Measurements from ENCODE around the gene RTKN. TPM values are rescaled to one million over a fixed set of nuclear protein-coding genes. Genes with fewer than 3 reads are reported as not detected.
A peak's percentile ranks its signal among the peaks of the same experiment; 100 is the strongest.
"Not testable (repeated sequence)": the region's sequence is repeated elsewhere in the genome, so short reads cannot be mapped to it uniquely, and the experiment has no call there.

The RTKN gene, protein sequence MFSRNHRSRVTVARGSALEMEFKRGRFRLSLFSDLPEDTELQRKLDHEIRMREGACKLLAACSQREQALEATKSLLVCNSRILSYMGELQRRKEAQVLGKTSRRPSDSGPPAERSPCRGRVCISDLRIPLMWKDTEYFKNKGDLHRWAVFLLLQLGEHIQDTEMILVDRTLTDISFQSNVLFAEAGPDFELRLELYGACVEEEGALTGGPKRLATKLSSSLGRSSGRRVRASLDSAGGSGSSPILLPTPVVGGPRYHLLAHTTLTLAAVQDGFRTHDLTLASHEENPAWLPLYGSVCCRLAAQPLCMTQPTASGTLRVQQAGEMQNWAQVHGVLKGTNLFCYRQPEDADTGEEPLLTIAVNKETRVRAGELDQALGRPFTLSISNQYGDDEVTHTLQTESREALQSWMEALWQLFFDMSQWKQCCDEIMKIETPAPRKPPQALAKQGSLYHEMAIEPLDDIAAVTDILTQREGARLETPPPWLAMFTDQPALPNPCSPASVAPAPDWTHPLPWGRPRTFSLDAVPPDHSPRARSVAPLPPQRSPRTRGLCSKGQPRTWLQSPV
- total RNA-seq = 46.1 TPM
- polyA plus RNA-seq (ENCODE audit: insufficient read depth in 1 of 8, insufficient read length in 8 of 8, low replicate concordance in 1 of 8) = 10 to 100 TPM; 35.4 to 58.5 (median 49.4) TPM
- long read RNA-seq, donor 1, partial matches to known transcripts = 0 of 3 reads
- long read RNA-seq, donor 1, other reads (novel, unspliced or antisense) = 0 of 3 reads
- long read RNA-seq, donor 2, partial matches to known transcripts = 0 of 1 reads
- long read RNA-seq, donor 2, other reads (novel, unspliced or antisense) = 0 of 1 reads
- long read RNA-seq, donor 3, partial matches to known transcripts = 8 of 15 reads
- long read RNA-seq, donor 3, other reads (novel, unspliced or antisense) = 0 of 15 reads
- long read RNA-seq, donor 4, partial matches to known transcripts = 0 of 5 reads
- long read RNA-seq, donor 4, other reads (novel, unspliced or antisense) = 0 of 5 reads
- long read RNA-seq, donor 5, transcript RTKN-201 (12 exons, 2,220 nt) = major isoform, 7 of 24 reads
- long read RNA-seq, donor 5, partial matches to known transcripts = 11 of 24 reads
- long read RNA-seq, donor 5, other reads (novel, unspliced or antisense) = 0 of 24 reads
- long read RNA-seq, donor 6, transcript RTKN-202 (12 exons, 2,142 nt) = major isoform, 7 of 24 reads
- long read RNA-seq, donor 6, transcript RTKN-210 (3 exons, 853 nt) = minor isoform, 5 of 24 reads
- long read RNA-seq, donor 6, partial matches to known transcripts = 5 of 24 reads
- long read RNA-seq, donor 6, other reads (novel, unspliced or antisense) = 0 of 24 reads
- long read RNA-seq, donor 7, partial matches to known transcripts = 0 of 12 reads
- long read RNA-seq, donor 7, other reads (novel, unspliced or antisense) = 0 of 12 reads
- long read RNA-seq, donor 8, partial matches to known transcripts = 0 of 6 reads
- long read RNA-seq, donor 8, other reads (novel, unspliced or antisense) = 0 of 6 reads
- long read RNA-seq, donor 9, partial matches to known transcripts = 0 of 5 reads
- long read RNA-seq, donor 9, other reads (novel, unspliced or antisense) = 0 of 5 reads
- long read RNA-seq, donor 10, partial matches to known transcripts = 0 of 4 reads
- long read RNA-seq, donor 10, other reads (novel, unspliced or antisense) = 0 of 4 reads
- long read RNA-seq, donor 11, partial matches to known transcripts = 0 of 7 reads
- long read RNA-seq, donor 11, other reads (novel, unspliced or antisense) = 0 of 7 reads

DNA sequence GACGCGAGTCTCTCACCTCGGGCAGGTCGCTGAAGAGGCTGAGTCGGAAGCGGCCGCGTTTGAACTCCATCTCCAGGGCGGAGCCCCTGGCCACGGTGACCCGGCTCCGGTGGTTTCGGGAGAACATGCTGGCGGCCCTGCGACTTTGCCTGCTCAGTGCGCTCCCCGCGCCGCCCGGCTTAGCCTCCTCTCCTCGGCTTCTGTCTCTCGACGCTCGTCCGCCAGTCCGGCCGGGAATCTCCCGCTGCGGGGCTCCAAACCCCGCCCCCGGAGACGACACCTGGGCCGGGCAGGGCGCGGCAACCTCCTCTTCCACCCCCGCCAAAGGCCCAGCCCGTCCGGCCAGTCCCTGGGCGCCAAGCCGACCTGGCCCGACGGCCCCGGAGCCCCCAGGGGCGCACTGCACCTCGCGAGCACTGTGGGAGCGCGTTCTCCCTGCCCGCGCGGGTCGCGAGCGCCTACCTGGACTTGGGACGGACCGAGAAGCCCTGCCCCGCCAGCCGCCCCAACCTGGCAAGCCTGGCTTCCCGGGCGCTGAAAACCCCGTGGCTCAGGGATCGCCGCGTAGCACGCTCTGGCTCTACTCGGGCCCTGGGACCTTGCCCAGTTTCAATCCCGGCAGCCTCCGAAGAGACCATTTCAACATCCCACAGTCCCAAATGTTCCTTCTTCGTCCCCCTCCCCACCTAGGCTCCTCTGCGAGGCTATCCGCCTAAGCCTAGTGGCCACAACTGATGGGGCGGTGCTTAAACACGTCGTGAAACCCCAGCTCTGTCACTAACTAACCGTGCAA lies at the start of gene RTKN:
RTKN (minus strand) TSS at position 248 of the 793 bp plus-strand sequence; CDS start at position 127, 121 bp downstream.
- Histone ChIP-seq H3K27ac (ENCODE audit: low read length) (peak within 1 kb of the TSS; percentile 99), H3K36me3 (ENCODE audit: control insufficient read depth, insufficient read depth, low read length) (peaks cover 5% of the 10 kb centered on the region), H3K4me1 (ENCODE audit: control insufficient read depth, insufficient read depth, low read length) (peaks cover 55% of the 10 kb centered on the region), H3K4me3 (ENCODE audit: low read length) (peak within 1 kb of the TSS; percentile 65), H3K9me3 (replicated peaks; ENCODE audit: control insufficient read depth, low read depth, low read length) (no peaks in the 10 kb centered on the region), H3K27me3 (ENCODE audit: control insufficient read depth, insufficient read depth, low read length) (peaks cover 2% of the 10 kb centered on the region)
- WGBS (ENCODE audit: insufficient coverage) = 5% methylated on average over 74 of the region's 75 CpGs
- DNase-seq = peak; percentile 61

- Histone ChIP-seq H3K4me1 (ENCODE audit: control insufficient read depth, insufficient read depth, low read length) (no peaks in the 10 kb centered on the region), H3K36me3 (ENCODE audit: control insufficient read depth, insufficient read depth, low read length) (peaks cover 68% of the 10 kb centered on the region), H3K4me3 (ENCODE audit: low read length) (no peak overlapping the region), H3K9me3 (replicated peaks; ENCODE audit: control insufficient read depth, low read depth, low read length) (no peaks in the 10 kb centered on the region), H3K27ac (ENCODE audit: low read length) (no peak overlapping the region), H3K27me3 (ENCODE audit: control insufficient read depth, insufficient read depth, low read length) (no peaks in the 10 kb centered on the region)
- 93% methylated on average over 3 of the region's 9 CpGs for WGBS (ENCODE audit: insufficient coverage)
- DNase-seq = no peak
Observed at GRCh38 chr2:74489906-74490305, 48.2 kb upstream of the RTKN start.

DNA sequence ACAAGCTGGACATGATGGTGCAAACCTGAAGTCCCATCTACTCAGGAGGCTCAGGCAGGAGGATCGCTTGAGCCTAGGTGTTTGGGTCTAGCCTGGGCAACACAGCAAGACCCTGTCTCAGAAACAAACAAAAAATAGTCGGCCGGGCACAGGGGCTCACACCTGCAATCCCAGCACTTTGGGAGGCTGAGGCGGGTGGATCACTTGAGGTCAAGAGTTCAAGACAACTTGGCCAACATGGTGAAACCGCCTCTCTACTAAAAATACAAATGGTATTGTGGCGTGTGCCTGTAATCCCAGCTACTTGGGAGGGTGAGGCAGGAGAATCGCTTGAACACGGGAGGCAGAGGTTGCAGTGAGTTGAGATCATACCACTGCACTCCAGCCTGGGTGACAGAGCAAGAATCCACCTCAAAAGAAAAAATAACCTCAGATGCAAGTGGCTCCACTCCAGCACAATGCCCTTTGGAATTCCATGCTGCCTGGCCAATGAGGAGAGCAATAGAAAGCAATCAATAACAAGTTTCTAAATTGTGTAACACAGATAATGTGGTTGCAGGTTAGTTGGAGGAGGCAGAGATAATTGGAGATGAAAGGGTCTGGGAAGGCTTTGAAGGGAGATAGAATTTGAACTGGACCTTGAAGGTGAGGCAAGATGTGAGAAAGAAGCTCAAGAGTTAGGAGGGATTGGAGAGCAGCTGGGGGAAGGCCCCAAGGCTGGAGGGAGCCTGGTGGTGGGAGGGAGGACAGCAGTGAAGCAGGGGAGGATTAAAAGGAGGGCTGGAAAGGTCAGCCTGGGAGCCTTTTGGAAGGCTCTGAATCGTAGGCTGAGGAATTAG lies 47.1 kb upstream of the RTKN start:
- H3K36me3 ChIP-seq (ENCODE audit: control insufficient read depth, insufficient read depth, low read length) = peaks cover 62% of the 10 kb centered on the region
- WGBS (ENCODE audit: insufficient coverage) = 85% methylated on average over 2 of the region's 9 CpGs
- H3K27me3 ChIP-seq (ENCODE audit: control insufficient read depth, insufficient read depth, low read length) = no peaks in the 10 kb centered on the region
- no peak for DNase-seq
- H3K27ac ChIP-seq (ENCODE audit: low read length) = no peak overlapping the region
- peaks cover 2% of the 10 kb centered on the region for H3K4me1 ChIP-seq (ENCODE audit: control insufficient read depth, insufficient read depth, low read length)
- H3K9me3 ChIP-seq (replicated peaks; ENCODE audit: control insufficient read depth, low read depth, low read length) = no peaks in the 10 kb centered on the region
- H3K4me3 ChIP-seq (ENCODE audit: low read length) = no peak overlapping the region

DNA sequence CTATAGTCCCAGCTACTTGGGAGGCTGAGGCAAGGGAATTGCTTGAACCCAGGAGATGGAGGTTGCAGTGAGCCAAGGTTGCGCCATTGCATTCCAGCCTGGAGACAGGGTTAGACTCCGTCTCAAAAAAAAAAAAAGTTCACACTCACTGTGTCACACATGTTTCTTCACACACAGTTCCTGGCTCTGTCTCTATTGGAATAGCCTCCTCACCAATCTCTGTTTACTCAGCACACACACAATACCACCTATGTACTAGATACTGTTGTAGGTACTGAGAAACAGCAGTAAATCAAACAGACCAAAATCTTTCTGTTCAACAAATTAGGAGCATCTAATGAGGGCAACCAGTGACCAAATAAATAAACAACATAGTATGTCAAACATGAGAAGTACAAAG lies 44.4 kb upstream of the RTKN start:
- Histone ChIP-seq H3K9me3 (replicated peaks; ENCODE audit: control insufficient read depth, low read depth, low read length) (no peaks in the 10 kb centered on the region), H3K27me3 (ENCODE audit: control insufficient read depth, insufficient read depth, low read length) (no peaks in the 10 kb centered on the region), H3K4me1 (ENCODE audit: control insufficient read depth, insufficient read depth, low read length) (peaks cover 18% of the 10 kb centered on the region), H3K4me3 (ENCODE audit: low read length) (no peak overlapping the region), H3K27ac (ENCODE audit: low read length) (no peak overlapping the region), H3K36me3 (ENCODE audit: control insufficient read depth, insufficient read depth, low read length) (peaks cover 35% of the 10 kb centered on the region)
- WGBS (ENCODE audit: insufficient coverage) = 100% methylated on average over 1 of the region's 2 CpGs
- no peak for DNase-seq

DNA sequence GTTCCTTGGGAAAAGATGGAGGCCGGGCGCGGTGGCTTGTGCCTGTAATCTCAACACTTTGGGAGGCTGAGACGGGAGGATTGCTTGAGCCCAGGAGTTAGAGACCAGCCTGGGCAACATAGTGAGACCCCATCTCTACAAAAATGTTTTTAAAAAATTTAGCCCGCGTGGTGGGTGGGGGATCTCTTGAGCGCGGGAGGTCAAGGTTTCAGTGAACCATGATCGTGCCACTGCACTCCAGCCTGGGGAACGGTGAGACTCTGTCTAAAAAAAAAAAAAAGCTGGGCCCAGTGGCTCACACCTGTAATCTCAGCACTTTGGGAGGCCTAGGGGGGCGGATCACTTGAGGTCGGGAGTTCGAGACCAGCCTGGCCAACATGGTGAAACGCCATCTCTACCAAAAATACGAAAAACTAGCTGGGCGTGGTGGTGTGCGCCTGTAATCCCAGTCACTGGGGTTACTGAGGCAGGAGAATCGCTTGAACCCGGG lies 42.0 kb upstream of the RTKN start:
- Histone ChIP-seq H3K4me1 (ENCODE audit: control insufficient read depth, insufficient read depth, low read length) (peaks cover 24% of the 10 kb centered on the region), H3K4me3 (ENCODE audit: low read length) (peak overlapping the region; percentile 86), H3K36me3 (ENCODE audit: control insufficient read depth, insufficient read depth, low read length) (peaks cover 27% of the 10 kb centered on the region)
- not testable (repeated sequence) for DNase-seq; H3K27ac ChIP-seq (ENCODE audit: low read length); H3K9me3 ChIP-seq (replicated peaks; ENCODE audit: control insufficient read depth, low read depth, low read length); H3K27me3 ChIP-seq (ENCODE audit: control insufficient read depth, insufficient read depth, low read length)
- WGBS (ENCODE audit: insufficient coverage) = 76% methylated on average over 16 of the region's 19 CpGs

- Histone ChIP-seq H3K9me3 (replicated peaks; ENCODE audit: control insufficient read depth, low read depth, low read length) (no peaks in the 10 kb centered on the region), H3K4me1 (ENCODE audit: control insufficient read depth, insufficient read depth, low read length) (peaks cover 24% of the 10 kb centered on the region), H3K27me3 (ENCODE audit: control insufficient read depth, insufficient read depth, low read length) (no peaks in the 10 kb centered on the region), H3K36me3 (ENCODE audit: control insufficient read depth, insufficient read depth, low read length) (peaks cover 23% of the 10 kb centered on the region), H3K4me3 (ENCODE audit: low read length) (peak within 1 kb of the TSS; percentile 86), H3K27ac (ENCODE audit: low read length) (peak within 1 kb of the TSS; percentile 96)
- DNase-seq = peak; percentile 99
- 1% methylated on average over 45 of the region's 50 CpGs for WGBS (ENCODE audit: insufficient coverage)
Observed at GRCh38 chr2:74482801-74483674, 41.3 kb upstream of the RTKN start, which contains the start of the genes CCDC142 and TTC31. TSS of gene CCDC142 (minus strand) at chr2:74482998. CDS start at chr2:74482837, 161 bp downstream. TSS of gene TTC31 (plus strand) at chr2:74483081. CDS start at chr2:74483096, 15 bp downstream.

DNA sequence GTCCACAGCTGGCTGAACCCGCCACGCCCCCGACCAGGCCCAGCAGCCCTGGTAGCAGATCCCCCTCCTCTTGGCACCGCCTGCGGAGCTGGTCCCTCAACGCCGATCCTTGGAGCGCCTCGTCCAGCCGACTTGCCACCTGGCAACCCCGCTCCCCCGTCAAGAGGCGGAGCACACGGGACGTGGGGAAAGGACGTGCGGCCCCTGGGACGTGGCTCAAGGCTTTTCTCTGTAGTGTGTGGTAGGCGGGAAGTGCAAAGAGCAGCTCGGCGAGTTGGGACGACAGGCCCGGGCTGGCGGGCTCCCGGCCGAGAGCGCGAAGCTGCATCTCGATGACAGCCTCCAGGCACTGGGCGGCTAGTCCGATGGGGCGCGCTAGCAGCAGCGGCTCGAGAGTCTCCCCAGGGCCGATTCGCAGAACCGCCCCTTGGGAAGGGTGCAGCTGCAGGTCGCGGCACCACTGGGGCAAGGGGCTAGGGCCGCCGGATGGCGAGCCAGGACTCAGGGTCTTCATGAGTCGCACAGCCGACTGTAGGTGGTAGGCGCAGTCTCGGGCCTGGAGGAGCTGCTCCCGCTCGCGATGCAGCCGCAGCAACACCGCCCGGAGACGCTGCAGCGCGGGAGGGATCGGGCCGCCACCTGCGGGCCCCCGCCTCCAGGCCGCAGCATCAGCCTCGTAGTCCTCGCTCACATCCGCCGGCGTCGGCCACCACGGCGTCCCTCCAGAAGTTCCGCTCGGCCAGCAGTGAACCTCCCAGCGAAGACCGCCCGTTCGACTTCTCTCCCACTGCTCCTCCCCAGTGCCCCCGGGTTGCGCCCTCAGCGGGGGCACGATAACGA lies 40.4 kb upstream of the RTKN start:
- DNase-seq = no peak
- Histone ChIP-seq H3K36me3 (ENCODE audit: control insufficient read depth, insufficient read depth, low read length) (peaks cover 29% of the 10 kb centered on the region), H3K4me3 (ENCODE audit: low read length) (peak overlapping the region; percentile 86), H3K27ac (ENCODE audit: low read length) (peak overlapping the region; percentile 96), H3K4me1 (ENCODE audit: control insufficient read depth, insufficient read depth, low read length) (peaks cover 24% of the 10 kb centered on the region), H3K27me3 (ENCODE audit: control insufficient read depth, insufficient read depth, low read length) (no peaks in the 10 kb centered on the region), H3K9me3 (replicated peaks; ENCODE audit: control insufficient read depth, low read depth, low read length) (no peaks in the 10 kb centered on the region)
- WGBS (ENCODE audit: insufficient coverage) = under 1% methylated on average over 69 of the region's 80 CpGs
